ENCODE results near the gene PHPT1.

GRCh38 chr9:136824496-136825225, 24.5 kb upstream of the PHPT1 start:
- TF ChIP-seq POLR2A (IDR thresholded peaks at IDR 0.05; ENCODE audit: control extremely low read depth in 1 of 2, low read depth in 2 of 2, low read length in 2 of 2) (no peak), SIX5 (IDR thresholded peaks at IDR 0.05; ENCODE audit: low read depth, low read length) (no peak), CTCF (IDR thresholded peaks at IDR 0.05; ENCODE audit: control extremely low read depth in 1 of 3, insufficient read depth in 1 of 3, low read depth in 1 of 3, low read length in 3 of 3) (no peak), SAP30 (IDR thresholded peaks at IDR 0.05; ENCODE audit: insufficient read depth, insufficient replicate concordance, low read length) (no peak), ATF3 (IDR thresholded peaks at IDR 0.05; ENCODE audit: insufficient read depth, low read depth, low read length) (no peak)
